HG03521 (cell line): ENCODE results near the gene SEPTIN1.

Source experiments
- ATAC-seq: cut with Tn5 transposase; IDR thresholded peaks from one replicate; pipeline ENCODE4 v1.9.1; 2021; ENCODE audit warnings: mild to moderate bottlenecking, moderate library complexity; ENCODE audit not compliant: unreplicated experiment

SEPTIN1 gene

GRCh38 chr16:30377812-30378235 lies 4.5 kb downstream of the SEPTIN1 start:
- peak; percentile 27 for ATAC-seq

DNA sequence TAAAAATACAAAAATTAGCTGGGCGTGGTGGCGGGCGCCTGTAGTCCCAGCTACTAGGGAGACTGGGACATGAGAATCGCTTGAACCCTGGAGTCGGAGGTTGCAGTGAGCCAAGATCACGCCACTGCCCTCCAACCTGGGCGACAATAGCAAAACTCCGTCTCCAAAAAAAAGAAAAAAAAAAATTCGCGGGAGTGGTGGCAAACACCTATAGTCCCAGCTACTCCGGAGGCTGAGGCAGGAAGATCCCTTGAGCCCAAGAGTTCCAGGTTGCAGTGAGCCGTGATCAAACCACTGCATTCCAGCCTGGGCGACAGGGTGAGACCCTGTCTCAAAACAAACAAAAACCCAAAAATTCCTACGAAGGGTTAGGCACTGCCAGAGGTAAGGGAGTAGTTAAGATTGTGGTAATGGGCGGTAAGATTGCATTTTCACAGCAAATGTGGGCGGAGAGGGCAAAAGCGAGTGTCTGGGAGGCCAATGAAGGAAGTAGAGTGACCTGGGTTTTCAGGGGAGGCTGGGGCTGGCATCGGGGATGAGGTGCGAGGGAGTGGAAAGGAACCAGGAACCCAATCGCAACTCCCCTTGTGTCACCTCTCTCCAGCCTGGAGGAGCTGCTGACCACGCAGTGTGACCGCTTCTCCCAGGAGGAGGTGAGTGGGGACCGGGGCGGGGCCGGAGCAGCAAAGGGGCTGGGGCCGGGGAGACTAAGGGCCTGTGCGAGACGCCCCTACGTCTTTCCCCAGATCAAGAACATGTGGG lies 5.1 kb downstream of the SEPTIN1 start:
- no peak for ATAC-seq

DNA sequence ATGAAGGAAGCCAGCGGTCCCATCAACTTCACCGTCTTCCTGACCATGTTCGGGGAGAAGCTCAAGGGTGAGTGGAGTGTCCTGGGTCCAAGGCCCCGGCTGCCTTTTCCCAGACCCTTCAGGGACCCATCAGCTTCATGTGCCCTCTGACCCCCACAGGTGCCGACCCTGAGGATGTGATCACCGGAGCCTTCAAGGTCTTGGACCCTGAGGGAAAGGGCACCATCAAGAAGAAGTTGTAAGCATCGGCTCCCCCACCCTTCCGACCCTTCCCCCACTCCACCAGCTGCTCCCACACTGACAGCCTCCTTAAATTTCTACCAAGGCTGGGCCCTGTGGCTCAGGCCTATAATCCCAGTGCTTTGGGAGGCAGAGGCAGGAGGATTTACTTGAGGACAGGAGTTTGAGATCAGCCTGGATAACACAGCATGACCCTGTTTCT lies 5.9 kb downstream of the SEPTIN1 start:
- ATAC-seq: no peak

DNA sequence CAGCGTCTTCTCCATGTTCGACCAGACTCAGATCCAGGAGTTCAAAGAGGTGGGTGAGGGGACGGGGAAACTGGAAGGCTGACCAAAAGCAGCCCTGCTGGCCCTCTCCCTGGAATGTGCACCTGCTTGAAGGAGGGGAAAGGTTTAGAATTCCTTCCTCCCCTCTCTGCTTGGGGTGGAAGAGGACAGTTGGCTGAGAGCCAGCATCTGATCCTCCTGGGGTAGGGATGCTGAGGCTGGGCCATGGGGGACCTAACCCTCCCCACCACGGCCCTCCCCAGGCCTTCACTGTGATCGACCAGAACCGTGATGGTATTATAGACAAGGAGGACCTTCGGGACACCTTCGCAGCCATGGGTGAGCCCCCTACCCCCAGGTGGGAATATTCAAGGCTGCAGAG lies 6.5 kb downstream of the SEPTIN1 start:
- ATAC-seq: no peak

DNA sequence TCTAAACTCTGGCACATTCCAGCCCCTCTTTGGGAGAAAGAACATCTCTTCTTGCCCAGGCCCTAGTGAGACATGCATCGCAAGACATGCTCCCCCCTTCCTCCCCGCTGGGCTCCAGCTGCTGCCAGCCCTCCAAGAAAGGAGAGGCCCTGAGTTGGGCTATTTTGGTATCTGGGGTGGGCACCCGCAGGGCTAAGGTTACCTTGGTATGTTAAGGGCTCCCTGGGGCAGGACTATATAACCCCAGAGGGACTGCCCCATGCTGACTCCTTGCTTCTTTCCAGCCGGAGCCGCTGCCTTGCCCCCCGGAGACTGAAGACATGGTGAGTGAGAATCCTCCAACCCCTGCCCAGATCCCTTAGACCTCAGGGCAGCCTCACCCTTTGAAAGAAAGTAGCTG lies 7.8 kb downstream of the SEPTIN1 start, which contains the start of gene MYL11:
MYL11 (plus strand) TSS at position 265 of the 400 bp plus-strand sequence; CDS start at position 321, 56 bp downstream.
- no peak for ATAC-seq

GRCh38 chr16:30372725-30373124 lies 9.6 kb downstream of the SEPTIN1 start:
- ATAC-seq: no peak

- no peak for ATAC-seq
These were observed 10.2 kb downstream of the SEPTIN1 start for GRCh38 chr16:30372038-30372712.

GRCh38 chr16:30371248-30371816 lies 11.0 kb downstream of the SEPTIN1 start:
- no peak for ATAC-seq

DNA sequence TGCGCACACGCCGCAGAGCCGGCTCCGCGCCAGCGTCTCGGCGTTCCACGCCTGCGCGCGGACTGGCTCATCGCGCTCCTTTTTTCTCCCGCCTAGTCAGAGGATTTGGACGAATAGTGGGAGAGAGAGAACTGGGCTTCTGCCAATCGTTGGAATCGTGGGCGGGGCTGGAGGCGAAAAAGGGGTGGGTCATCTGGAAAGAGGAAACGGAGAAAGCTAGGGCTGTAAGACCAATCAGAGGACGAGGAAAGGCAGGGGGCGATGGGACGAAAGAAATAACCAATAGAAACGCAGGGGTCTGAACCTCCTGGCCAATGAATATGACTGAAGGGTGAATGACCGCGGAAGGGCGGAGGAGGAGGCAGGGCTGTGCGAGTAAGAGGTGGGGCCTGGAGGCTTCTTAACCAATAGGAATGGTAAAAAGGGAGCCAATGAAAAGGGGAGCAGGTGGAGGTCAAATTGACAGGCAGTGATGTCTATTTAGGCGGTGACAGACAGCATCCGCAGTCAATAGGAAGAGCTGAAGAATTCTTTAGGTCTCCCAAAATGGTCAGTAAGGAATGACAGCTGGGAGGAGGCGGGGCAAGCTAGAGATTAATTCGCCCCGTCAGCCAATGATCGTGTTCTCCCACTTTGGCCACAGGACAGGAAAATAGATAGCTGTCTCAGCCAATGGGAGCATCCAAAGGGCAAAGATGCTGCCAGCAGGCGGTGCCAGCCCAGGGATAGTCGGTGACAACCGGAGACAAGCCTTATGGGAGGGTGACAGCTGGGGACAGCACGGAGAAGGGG lies 11.7 kb downstream of the SEPTIN1 start, which contains the start of gene TBC1D10B:
TBC1D10B (minus strand) TSS at position 39 of the 792 bp plus-strand sequence. CDS start 311 bp downstream, outside the sequence.
- peak; percentile 71 for ATAC-seq

DNA sequence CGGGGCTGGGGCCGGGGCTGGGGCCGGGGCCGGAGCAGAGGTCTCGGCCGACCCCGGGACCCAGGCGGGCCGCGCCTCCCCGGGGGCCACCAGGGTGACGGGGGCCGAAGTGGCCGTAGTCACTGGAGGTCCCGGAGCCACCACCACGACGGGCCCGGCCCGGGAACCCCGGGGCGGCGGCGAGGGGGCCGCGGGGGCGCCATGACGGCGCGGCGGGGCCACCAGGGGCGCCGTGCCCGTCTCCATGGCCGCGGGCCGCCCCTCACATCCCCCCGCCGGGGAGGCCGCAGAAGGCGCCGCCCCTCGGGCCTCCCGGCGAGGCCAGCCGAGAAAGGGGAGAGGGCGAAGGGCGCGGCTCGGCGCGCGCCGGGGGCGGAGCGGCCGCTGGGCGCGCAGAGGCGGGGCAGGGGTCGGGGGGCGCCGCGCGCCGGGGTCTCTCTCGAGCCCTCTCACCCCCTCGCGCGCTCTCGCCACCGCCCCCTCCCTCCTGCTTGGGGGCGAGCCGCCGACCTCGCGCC lies 12.4 kb downstream of the SEPTIN1 start:
- ATAC-seq: no peak

GRCh38 chr16:30369091-30369937 lies 13.0 kb downstream of the SEPTIN1 start:
- ATAC-seq: no peak

DNA sequence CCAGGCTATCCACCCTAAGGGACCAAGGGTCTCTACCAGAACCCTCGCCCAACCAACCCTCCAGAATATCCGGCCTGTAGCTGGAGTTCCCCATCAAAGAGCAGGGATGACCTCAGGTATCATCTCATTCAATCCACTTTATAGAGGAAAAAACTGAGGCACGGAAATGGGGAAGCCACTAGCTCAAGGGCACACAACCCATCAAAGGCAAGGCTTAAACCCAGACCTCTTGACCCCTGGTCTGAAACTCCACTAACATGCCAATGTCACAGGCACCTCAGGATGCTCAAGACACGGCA lies 13.6 kb downstream of the SEPTIN1 start:
- no peak for ATAC-seq

GRCh38 chr16:30368122-30368791 lies 14.1 kb downstream of the SEPTIN1 start:
- ATAC-seq: no peak

DNA sequence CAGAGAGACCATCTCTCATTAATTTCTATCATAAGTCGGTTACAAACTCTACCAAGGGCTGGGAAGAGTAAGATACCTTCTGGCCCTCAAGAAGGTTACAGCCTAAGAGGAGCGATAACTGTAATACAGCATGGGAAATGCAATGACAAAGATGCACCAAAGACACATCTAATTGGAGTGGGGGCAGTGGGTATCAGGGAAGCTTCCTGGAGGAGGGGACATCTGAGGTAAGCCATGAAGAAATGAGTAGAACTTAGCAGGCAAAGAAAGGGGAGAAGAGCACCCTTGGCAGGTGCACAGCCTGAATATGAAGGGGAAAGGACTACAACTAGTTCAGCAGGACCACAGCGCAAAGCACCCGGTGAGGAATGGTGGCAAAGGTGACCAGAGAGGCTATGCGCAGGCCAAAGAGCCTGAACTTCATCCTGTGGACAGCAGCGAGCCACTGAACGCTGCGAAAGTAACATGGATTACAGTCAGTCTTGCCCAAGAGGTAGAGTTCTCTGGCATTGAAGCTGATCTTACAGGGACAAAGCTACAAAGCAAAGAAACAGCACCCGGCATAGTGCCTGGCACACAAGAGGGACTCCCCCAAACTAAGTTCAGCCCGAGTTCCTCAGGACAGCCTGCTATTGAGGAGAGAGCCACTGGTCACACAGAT lies 14.9 kb downstream of the SEPTIN1 start:
- no peak for ATAC-seq

DNA sequence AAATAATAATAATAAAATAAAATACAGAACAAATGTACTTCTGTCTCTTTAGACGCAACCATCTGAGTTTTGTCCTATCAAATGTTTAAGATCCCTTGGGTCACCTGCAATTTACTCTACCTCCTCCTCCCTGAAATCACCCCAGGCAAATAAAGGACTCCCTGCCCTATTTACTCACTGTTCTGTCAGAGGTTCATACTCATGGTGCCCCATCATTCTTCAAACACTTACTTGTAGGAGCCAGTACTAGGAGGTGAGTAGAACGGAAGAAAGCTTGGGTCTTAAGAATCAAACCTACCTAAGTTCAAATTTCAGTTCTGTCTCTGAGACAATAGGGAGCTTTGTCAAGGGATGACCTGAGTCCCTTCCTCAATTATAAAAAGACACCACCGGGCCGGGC lies 15.8 kb downstream of the SEPTIN1 start:
- no peak for ATAC-seq

DNA sequence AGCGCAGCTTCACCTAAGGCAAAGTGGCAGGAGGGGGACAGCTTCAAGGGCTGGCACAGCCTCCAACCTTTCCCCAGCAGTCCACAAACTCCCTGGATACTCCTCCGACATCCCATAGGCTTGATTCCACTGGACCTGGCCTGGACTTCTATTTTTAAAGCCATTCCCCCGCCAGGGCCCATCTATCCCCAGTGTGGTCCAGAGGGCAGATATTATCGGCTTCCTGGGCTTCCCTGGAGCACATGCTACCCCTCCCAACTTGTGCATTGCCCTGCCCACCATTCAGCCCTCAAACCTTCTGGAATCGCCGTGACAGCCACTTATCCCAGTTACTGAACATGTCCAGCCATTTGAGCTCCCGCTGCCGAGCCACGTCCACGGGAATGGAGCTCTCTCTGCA lies 17.2 kb downstream of the SEPTIN1 start:
- ATAC-seq: no peak

DNA sequence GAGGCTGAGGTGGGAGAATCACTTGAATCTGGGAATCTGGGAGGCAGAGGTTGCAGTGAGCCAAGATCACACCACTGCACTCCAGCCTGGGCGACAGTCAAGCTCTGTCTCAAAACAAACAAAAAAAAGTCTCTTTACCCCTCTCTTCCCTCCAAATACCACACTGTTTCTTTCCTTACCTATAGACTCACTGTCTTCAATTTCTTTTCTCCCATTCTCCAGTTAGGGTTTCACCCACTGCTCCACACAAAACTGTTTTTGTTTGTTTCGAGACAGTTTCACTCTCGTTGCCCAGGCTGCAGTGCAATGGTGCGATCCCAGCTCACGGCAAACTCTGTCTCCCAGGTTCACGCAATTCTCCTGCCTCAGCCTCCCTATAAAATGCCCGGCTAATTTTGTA lies 21.2 kb downstream of the SEPTIN1 start:
- ATAC-seq: no peak

DNA sequence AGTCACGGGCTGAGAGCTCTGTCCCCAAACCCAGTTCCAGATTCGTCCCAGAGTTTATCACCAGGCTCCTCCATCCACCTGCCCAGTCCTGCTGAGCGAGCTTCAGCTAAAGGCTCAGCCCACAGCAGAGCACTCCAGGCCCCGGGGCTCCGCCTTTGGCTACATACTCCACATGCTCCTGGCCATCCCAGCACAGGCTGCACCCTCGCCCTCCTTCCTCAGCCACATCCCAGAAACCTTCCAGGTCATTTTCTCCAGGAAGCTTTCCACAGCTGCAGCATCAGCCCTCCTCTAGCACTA lies 22.5 kb downstream of the SEPTIN1 start:
- ATAC-seq: no peak
